Epithelial cell of prostate (primary cell): ENCODE results near the gene CCDC137.
"Not testable (repeated sequence)": the region's sequence is repeated elsewhere in the genome, so short reads cannot be mapped to it uniquely, and the experiment has no call there.

Experiments
- DNase-seq: peaks from one replicate; pipeline ENCODE4 v3.0.0-alpha.2; 2011; ENCODE audit warnings: low read depth, low spot score
- H3K27ac ChIP-seq: fragments of 450-650 bp; 2 replicates; pipeline ENCODE4 v1.5.1; 2017; ENCODE audit warnings: mild to moderate bottlenecking

CCDC137 gene

GRCh38 chr17:81648707-81649085 is 17.8 kb upstream of the CCDC137 start:
- H3K27ac ChIP-seq: no peak overlapping the region
- DNase-seq: no peak

GRCh38 chr17:81650951-81651350 is 15.6 kb upstream of the CCDC137 start:
- no peak overlapping the region for H3K27ac ChIP-seq
- DNase-seq: no peak

- DNase-seq: no peak
- no peak overlapping the region for H3K27ac ChIP-seq
These were observed 14.8 kb upstream of the CCDC137 start for GRCh38 chr17:81651692-81652091.

GRCh38 chr17:81652906-81653771 is 13.4 kb upstream of the CCDC137 start:
- H3K27ac ChIP-seq: no peak overlapping the region
- DNase-seq: no peak

- DNase-seq: no peak
These were observed 11.0 kb upstream of the CCDC137 start for GRCh38 chr17:81655378-81656117.

GRCh38 chr17:81656118-81656743 is 10.3 kb upstream of the CCDC137 start, which contains the start of gene PDE6G:
Gene PDE6G, minus strand, starts transcription at chr17:81656542. Its CDS starts 3,237 bp downstream, at chr17:81653305.
- no peak for DNase-seq

More at GRCh38 chr17:81655378-81656117, 11.0 kb upstream of the CCDC137 start:
- no peak overlapping the region for H3K27ac ChIP-seq

GRCh38 chr17:81656835-81657234 is 9.7 kb upstream of the CCDC137 start:
- no peak for DNase-seq
- H3K27ac ChIP-seq: no peak overlapping the region

More at GRCh38 chr17:81656118-81656743, 10.3 kb upstream of the CCDC137 start, which contains the start of gene PDE6G:
- no peak within 1 kb of the TSS for H3K27ac ChIP-seq

GRCh38 chr17:81659038-81659437 is 7.5 kb upstream of the CCDC137 start:
- H3K27ac ChIP-seq: peak overlapping the region; percentile 52
- DNase-seq: no peak

GRCh38 chr17:81660441-81660840 is 6.1 kb upstream of the CCDC137 start:
- DNase-seq: no peak
- H3K27ac ChIP-seq: peak overlapping the region; percentile 52

GRCh38 chr17:81662002-81662401 is 4.5 kb upstream of the CCDC137 start:
- H3K27ac ChIP-seq: no peak overlapping the region
- no peak for DNase-seq

- H3K27ac ChIP-seq: no peak overlapping the region
- no peak for DNase-seq
These were observed 2.5 kb upstream of the CCDC137 start for GRCh38 chr17:81664051-81664470.

GRCh38 chr17:81665205-81666091 is 1.1 kb upstream of the CCDC137 start:
- no peak for DNase-seq
- H3K27ac ChIP-seq: peak overlapping the region; percentile 83

- DNase-seq: no peak
- peak overlapping the region; percentile 83 for H3K27ac ChIP-seq
These were observed 520 bp upstream of the CCDC137 start for GRCh38 chr17:81666092-81666341.

GRCh38 chr17:81667754-81668153 is 1.2 kb downstream of the CCDC137 start:
- DNase-seq: no peak
- H3K27ac ChIP-seq: peak overlapping the region; percentile 83

- H3K27ac ChIP-seq: no peak overlapping the region
- DNase-seq: no peak
These were observed 6.0 kb downstream of the CCDC137 start for GRCh38 chr17:81672504-81672903.

GRCh38 chr17:81672954-81673353 is 6.4 kb downstream of the CCDC137 start:
- DNase-seq: no peak
- H3K27ac ChIP-seq: no peak overlapping the region

- no peak overlapping the region for H3K27ac ChIP-seq
- DNase-seq: no peak
These were observed 7.2 kb downstream of the CCDC137 start for GRCh38 chr17:81673561-81674258.

- DNase-seq: not testable (repeated sequence)
These were observed 9.1 kb downstream of the CCDC137 start for GRCh38 chr17:81675515-81676221.

GRCh38 chr17:81676906-81677305 is 10.4 kb downstream of the CCDC137 start:
- DNase-seq: no peak
- H3K27ac ChIP-seq: no peak overlapping the region

More at GRCh38 chr17:81675515-81676221, 9.1 kb downstream of the CCDC137 start:
- not testable (repeated sequence) for H3K27ac ChIP-seq
